CD4-positive, alpha-beta T cell treated with Interleukin-2 at 100 ng/mL for 4 hours (primary cell): ENCODE measurements around the gene SPINDOC.
"Not testable (repeated sequence)": the region's sequence is repeated elsewhere in the genome, so short reads cannot be mapped to it uniquely, and the experiment has no call there.

Experiments
- DNase-seq: peaks from one replicate; pipeline ENCODE4 v3.0.0-alpha.2; 2020; ENCODE audit warnings: low spot score

Gene SPINDOC, protein sequence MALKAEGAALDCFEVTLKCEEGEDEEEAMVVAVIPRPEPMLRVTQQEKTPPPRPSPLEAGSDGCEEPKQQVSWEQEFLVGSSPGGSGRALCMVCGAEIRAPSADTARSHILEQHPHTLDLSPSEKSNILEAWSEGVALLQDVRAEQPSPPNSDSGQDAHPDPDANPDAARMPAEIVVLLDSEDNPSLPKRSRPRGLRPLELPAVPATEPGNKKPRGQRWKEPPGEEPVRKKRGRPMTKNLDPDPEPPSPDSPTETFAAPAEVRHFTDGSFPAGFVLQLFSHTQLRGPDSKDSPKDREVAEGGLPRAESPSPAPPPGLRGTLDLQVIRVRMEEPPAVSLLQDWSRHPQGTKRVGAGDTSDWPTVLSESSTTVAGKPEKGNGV

DNA sequence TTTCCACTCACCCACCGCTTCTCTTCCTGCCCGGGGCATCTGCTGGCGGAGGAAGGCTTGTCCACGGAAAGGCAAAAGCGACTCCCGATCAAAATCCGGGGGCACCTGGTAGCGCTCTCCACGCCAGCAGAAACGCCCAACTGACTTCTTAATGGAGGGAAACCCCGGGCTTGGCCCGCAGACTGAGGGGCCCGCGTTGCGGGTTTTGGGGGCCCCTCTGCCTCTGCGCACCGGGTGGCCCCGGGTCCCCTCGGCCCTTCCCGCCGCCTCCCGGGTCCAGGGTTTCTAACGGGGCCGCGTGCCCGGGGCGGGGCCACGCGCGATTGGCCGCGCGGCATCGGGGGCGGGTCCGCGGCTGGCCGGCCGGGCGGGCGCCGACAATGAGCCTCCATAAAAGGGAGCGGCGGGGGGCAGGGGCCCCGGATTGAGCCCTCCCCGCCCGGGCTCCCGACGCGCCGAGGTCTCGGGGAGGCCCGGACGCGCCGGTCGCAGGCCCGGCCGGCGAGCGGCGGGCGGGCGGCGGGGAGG lies at the start of gene SPINDOC:
SPINDOC (plus strand) TSS at position 422 of the 528 bp plus-strand sequence. CDS start 231 bp downstream, outside the sequence.
- DNase-seq, result peak; percentile 70

DNA sequence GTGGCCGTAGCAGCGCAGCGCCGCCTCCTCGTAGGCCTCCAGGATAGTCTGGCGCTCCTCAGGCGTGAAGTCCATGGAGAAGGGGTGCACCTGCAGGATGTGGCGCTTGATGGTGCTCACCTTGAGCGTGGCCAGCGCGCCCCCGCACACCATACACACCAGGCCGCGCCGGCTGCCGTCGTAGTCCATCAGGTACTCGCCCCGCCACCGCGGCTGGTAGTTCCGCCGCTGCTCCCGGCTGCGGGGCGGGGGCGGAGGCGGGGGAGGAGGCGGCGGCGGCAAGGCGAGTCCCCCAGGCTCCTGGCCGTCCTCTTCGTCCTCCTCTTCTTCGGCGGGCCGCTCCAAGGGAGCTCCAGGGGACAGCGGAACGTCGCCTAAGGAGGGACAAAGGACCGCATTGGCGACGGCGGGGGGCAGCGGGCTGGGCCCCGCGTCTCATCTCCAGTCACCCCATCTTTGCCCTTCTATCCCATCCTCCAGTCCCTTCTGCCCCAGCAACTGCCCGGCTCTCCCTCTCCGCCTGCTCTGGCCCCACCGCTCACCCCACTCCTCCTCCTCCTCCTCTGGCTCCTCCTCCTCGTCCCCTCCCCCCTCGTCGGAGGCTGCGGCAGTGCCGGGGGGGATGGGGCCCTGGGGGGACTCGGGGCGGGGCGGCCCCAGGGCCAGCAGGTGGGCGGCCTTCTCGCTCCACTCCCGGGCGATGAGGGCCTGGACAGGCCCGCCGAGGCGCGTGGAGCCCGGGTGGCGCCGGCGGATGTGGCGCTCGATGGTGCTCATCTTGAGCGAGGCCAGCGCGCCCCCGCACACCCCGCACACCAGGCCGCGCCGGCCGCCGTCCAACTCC lies 49.5 kb upstream of the SPINDOC start:
- no peak for DNase-seq

DNA sequence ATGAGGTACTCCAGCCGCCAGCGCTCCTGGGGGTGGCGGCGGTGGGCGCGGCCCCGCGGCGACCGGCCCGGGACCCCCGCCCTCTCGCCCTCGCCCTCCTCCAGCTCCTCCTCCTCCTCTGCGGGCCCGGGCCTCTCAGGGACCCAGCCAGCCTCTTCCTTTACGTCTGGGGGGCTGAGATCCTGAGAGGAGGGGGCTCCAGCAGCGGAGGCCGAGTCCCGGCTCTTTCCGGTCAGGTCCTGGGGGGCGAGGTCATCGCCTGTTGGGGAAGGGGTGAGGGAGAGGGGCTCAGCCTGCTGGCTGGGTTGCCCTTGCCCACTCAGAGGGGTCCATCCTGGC lies 48.9 kb upstream of the SPINDOC start:
- no peak for DNase-seq

DNA sequence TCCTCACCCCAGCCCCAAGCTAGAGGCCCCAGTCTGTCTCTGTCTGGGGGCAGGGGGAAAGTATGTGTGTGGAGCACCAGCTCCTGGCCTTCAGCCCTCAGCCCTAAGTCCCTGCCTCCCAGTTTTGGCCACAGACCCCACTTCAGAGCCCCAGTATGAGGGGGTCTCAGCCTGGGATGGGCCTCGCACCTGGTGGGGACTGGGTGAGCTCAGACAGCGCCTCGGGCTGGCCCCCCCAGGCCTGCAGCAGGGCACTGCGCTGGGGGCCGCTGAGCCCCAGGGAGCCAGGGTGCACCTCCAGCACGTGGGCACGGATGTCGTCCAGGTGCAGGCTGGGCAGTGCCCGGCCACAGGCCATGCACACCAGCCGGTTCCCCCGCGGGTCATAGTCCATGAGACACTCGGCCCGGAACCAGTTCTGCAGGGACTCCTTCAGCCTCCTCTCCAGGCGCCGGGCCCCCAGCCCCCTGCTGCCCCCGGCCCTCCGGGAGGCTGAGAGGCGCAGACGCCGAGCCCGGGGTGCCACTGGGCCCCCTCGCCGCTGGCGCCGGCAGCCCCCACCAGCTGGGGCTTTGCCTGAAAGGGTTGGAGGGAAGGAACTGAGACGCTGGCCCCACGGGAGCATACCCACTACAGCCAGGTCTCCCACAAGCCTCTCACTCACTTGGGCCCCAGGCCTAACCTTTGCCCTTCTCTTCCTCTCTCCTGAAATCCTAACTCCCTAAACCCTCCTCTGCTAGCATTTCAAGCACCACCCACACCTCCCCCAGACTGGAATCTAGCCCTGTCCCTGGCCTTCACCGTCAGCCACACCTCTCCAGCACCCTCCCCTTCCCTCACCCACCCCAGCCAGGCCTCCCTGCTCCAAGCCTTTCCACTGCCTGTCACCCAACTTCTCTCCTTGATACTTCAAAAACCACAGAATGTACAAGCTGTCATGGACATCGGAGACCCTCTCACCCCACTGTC lies 48.3 kb upstream of the SPINDOC start:
- DNase-seq, result no peak

DNA sequence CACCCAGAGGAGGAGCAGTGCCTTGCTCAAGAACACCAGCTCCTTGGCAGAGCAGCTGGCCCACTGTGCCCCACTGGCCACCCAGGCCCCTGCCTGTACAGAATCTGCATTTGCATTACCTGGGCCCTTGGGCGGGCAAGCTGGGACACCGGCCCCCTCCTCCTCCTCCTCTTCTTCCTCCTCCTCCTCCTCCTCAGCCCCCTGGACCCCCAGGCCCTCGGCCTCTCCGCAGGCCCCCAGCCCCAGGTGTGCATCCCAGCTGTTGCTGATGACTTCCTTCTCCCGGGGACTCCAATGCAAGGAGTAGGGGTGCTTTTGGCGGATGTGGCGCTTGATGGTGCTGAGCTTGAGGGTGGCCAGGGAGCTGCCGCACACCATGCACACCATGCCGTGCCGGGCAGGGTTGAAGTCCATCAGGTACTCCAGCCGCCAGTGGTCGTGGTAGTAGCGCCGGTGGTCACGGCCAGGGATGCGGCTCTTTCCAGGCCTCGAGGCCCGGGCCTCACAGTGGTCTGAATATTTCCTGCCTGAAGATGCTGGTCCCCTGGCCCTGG lies 47.5 kb upstream of the SPINDOC start:
- no peak for DNase-seq

DNA sequence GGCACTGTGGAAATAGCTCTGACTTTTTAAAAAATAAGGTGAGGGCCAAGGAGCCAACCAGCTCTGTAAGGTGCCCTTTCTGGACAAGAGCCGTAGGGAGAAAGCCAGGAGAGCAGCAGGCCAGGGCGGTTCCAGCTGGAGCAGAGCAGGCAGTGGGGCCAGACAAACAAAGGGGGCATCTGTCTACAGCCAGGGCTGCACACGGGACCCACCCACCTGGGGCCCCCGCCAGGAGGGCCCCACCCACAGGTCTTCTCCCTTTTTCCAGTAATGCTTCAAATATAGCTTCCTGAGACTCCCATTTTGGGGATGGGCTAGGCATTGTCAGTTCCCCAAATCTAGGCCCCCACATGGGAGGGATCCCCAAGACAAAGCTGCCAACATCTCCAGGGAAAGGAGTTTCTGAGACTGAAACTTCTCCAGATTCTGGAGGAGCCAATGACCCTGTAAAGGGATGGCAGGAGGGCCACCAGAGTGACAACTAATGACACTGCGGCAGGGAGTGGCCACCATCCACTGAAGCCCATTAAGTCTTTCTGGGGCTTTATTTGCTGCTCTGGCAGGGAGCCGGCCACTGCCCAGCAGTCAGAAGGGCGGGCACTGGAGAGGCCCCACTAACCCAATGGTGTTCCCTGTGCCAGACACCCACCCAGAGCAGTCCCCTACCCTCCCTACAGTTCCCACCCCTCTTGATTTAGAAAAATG lies 46.6 kb upstream of the SPINDOC start:
- no peak for DNase-seq

DNA sequence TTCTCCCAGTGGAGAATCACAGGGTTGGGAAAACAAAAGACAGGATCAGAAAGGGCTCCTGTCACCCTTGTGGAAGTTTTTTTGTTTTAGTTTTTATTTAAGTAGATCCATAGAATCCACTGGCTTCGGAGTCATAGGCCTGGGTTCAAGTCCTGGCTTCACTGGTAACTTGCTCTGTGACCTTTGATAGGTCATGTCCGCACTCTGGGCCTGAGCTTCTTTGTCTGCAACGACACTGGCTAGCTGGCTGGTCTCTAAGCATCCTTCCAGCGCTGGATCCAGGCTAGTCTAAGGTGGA lies 46.0 kb upstream of the SPINDOC start:
- DNase-seq, result no peak

DNA sequence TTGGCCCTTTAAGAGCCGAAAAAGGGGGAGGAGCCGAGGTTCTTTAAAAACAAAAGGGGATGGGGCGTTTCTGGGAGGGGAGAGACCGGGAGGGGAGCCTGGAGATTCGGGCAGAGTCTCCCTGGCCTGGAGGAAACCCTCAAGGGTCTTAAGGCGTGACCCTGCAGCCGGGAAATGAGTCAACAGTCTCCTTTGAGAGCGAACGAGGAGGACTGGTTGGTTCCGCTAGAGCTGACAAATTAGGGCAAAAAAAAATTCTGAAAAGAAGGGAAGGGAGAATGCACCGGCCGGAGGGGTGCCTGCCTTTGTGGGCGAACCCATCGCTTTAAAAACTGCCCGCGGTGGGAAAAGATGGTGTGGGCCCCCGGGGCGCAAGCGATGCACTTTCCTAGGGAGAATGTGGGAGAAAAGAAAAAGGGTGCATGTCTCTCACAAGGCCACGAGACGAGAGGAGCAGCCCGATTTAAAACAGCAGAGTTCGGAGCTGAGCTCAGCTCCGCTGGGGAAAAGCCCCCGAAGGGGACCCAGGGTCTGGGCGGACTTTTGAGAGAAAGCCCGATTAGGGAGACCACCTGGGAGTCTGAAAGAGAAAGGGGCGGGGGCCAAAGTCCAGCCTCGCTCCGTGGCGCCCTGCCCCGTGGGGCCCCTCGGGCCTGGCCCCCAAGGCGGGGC lies 45.6 kb upstream of the SPINDOC start:
- DNase-seq, result peak; percentile 52

DNA sequence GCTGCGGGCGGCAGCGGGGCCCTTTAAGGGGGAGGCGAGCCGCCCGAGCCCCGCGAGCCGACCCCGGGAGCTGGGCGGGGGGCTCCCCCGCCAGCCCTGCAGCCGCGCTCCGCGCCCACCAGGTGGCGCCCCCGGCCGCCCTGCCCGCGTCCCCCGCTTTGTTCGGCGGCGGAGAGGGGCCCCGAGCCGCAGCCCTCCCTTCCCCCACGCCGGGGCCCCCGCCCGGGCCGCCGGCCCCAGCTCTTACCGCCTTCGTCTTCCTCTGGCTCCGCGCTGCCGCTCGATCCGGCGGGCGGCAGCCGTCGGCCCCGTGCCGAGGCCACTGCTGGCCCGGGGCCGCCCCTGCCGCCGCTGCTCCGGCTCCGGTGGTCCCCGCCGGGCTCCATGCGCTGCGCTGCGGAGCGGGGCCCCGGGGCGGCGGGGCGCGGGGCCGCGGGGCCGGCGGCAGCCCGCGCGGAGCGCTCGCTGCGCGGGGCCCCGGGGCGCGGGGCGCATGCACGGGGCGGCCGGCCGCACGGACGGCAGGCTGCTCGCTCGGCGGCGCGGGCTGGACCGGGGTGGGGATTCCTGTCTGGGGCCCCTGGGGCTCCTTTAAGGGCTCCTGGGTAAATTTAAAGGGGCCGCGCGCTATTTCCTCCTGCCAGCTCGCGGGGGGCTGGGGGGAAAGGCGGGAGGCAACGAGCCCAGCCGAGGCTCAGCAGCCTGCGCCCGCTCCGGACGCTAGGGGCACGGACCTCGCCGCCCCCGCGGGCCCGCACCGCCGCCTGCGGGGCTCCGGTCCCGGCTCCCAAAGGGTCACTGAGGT lies 44.8 kb upstream of the SPINDOC start, which contains the start of gene ZFTA:
ZFTA (minus strand) TSS at position 539 of the 805 bp plus-strand sequence; CDS start at position 386, 153 bp downstream.
- peak; percentile 54 for DNase-seq

DNA sequence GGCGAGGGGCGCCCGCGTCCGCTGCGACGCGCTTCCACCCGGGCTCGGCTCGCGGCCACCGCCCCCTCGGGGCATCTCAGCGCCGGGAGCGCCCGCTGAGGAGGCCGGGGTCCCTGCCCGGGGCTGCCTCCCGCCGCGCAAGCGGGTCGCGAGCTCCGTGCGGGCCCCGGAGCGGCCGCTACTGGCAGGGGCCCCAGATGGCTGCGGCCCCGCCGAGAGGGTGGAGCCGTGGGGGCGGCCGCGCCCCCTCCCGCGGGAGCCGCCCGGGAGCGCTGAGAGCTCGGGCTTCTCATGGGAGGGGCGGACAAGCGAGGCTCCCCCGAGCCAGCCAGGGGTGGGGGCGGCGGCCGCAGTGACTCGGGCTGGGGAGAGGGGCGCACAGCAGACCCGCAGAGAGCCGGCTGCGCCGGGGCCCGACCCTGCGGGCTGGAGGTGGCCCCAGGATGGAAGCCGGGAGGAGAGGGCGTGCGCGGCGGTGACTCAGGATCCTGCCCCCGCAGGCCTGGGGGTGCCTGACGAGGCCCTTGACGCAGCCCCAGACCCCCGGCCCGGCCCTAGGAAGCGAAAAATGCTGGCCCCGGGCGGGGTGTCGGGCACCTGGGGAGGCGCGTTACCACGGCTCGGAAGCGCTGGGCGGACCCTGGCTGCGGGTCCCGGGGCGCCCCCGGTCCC lies 44.1 kb upstream of the SPINDOC start:
- DNase-seq, result peak; percentile 19

DNA sequence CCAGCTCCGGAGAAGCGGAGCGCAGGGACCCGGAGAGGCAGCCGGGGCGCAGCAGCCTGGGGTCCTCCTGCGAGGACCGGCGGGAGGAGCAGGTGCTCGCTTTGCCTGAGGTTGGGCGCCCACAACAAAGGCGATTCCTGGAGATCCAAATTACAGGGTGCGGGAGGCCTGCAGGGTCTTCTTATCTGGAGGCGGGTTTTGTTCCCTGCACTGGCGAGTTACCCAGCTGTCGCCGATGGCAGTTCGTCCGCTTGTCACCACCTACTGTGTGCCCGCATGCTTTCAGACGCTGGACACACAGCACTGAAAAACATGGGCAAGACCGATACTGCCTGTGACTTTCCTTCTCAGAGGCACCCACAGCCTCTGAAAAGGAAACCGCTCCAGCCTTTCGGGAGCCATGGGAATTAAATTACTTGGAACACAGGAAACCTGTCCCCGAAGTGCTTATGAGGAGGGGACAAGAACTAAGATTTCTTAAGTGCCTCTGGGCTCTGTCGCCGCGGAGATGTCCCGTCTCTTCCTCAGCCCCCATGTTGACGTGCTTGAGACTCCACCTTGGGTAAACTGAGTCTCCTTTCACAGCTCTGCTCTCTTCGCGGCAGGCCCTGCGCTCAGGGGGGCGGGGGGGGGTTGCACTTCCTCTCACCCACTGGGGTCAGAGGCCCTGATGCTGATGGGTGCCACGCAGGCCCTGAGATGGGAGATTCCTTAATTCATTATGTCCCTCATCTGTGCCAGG lies 43.4 kb upstream of the SPINDOC start:
- no peak for DNase-seq

DNA sequence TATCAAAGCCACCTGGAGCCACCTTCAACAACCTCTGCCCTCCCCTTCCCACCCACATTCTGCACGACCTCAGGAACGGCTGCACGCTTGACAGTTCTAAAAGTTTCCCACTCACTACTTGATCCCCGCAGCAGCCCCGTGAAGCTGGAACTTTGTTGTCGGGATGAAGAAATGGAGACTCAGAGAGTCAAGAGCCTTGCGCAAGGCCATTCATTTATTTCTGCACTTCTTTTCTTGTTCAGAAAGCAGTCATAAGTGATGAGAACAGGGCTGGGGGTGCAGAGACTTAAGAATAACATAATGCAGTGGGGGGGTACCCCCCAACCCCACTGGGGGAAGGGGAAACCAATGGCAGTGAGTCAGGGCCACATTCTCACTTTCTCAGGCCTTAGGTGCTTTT lies 42.5 kb upstream of the SPINDOC start:
- DNase-seq, result no peak

DNA sequence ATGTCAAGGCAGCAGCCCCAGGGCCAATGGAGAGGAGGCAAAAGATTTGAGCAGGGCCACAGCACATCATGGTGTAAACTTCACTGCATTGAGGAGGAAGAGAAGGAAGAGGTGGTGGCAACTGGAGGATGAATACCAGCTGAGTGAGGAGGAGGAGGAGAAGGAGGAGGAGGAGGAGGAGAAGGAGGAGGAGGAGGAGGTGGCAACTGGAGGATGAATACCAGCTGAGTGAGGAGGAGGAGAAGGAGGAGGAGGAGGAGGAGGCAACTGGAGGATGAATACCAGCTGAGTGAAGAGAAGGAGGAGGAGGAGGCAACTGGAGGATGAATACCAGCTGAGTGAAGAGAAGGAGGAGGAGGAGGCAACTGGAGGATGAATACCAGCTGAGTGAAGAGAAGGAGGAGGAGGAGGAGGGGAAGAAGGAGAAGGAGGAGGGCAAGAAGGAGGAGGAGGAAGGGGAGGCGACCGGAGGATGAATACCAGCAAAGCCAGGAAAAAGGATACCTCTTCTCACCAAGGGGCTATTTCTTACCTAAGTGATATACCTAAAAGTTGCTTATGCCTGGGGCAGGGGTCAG lies 41.4 kb upstream of the SPINDOC start:
- DNase-seq, result not testable (repeated sequence)

DNA sequence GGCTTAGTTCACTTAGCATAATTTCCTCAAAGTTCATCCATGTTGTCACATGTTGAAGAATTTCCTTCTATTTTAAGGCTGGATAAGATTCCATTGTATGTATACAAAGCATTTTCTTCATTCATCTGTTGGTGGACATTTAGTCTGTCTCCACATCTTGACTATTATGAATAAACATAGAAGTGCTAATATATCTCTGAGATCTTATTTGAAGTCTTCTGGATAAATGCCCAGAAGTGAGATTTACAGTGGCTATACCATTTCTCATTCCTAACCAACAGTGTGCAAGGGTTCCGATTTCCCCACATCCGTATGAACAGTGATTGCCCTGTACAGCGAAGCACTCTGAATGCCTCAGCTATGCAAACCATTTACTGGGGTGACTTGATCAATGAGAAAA lies 38.1 kb upstream of the SPINDOC start:
- DNase-seq, result no peak

DNA sequence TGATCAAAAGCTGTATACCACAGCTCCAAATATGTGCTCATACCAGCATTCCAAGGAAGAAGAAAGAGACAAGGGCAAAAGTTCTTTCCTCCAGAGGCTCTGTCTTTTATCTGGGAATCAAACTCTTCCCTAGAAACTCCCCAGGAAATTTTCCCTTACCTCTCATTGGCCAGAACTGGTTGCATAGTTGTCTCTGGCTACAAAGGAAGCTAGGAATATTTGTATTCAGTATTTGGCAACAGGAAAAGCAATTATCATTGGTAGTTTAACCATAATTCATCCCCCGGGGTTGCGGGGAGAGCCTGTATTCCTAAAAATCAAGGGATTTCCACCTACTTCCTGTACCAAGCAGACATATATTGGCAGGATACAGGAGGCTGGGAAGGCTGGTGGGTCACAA lies 34.2 kb upstream of the SPINDOC start:
- no peak for DNase-seq

DNA sequence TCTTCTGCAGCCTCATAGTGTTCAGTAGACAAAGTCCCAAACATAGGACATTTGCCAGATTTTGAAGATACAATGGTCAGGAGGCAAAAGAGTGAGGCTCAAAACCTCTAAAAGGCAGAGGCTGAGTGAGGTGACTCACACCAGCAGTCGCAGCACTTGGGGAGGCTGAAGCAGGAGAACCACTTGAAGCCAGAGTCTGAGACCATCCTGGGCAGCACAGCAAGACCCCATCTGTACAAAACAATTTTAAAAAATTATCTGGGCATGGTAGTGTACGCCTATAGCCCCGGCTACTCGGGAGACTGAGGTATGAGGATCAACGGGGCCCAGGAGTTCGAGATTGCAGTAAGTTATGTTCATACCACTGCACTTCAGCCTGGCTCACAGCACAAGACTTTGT lies 30.5 kb upstream of the SPINDOC start:
- DNase-seq, result no peak

DNA sequence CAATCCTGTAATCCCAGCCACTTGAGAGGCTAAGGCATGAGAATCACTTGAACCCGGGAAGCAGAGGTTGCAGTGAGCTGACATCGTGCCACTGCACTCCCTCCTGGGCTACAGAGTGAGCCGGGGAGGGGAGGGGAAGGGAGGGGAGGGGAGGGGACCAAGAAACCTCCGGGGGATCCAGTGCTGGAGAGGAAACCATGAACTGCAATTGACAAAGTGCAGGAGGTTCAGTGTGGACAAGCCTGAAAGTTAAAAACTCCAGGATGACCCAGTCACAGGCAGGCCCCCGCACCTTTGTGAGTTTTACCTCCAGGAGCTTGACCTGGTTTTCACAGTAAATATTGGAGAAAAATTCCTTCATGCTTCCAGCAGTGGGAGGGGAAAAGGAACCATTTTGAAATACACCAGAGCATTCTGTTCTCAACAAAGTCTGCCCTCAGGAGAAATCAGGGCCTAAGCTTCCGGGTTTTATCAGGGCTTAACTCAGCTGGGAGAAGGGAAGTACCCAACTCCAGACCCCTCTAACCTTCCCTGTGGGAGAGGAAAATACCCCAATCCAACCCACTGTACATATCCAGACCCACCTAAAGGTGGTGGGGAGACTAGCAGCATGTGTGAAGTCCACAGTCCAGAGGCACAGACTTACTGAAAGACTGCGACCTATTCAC lies 29.2 kb upstream of the SPINDOC start:
- no peak for DNase-seq
